ENCODE data around the gene MAP7.

DNA sequence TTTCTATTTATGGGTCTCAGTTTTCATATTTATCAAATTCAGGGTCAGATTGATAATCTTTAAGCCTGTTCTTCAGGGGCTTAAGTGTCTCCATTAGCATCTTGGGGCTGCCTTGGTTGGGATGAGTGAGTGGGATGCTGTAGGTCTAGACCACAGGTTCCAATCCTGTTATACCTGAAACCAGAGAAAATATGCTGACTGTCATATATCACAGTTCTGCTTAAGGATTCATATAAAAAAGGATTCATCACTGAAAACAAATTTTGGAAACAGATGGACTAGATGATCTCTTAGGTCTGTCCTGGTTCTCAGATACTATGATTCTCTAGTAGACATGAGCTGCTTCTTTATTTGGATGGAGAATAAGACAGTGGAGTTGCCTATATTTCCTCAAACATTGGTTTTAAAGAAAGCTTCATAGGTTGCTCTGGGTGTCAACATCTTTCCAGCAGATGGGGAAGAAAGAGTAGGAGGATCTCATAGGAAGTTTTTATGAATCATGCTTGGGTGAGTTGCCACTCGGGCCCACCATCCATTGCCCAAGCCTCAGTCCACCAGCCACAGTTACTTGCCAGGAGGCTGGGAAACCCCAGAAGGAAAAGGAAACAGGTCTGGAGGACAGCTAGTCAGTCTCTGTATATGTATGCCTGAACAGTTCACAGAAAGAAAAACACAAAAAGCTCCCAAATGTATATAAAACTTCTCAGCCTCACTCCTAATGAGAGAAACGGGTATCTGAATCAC lies 42.9 kb upstream of the MAP7 start:
- TF ChIP-seq, protein P1, sequence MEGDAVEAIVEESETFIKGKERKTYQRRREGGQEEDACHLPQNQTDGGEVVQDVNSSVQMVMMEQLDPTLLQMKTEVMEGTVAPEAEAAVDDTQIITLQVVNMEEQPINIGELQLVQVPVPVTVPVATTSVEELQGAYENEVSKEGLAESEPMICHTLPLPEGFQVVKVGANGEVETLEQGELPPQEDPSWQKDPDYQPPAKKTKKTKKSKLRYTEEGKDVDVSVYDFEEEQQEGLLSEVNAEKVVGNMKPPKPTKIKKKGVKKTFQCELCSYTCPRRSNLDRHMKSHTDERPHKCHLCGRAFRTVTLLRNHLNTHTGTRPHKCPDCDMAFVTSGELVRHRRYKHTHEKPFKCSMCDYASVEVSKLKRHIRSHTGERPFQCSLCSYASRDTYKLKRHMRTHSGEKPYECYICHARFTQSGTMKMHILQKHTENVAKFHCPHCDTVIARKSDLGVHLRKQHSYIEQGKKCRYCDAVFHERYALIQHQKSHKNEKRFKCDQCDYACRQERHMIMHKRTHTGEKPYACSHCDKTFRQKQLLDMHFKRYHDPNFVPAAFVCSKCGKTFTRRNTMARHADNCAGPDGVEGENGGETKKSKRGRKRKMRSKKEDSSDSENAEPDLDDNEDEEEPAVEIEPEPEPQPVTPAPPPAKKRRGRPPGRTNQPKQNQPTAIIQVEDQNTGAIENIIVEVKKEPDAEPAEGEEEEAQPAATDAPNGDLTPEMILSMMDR (IDR thresholded peaks at IDR 0.05; ENCODE audit: low read length), result no peak
- TF ChIP-seq EZH2 (optimal IDR thresholded peaks at IDR 0.05; ENCODE audit: low read depth, low read length), result no peak
- no peak for TF ChIP-seq EZH2phosphoT487 (IDR thresholded peaks at IDR 0.05; ENCODE audit: low read length)

Measured in MM.1S (cell line).